ENCODE results near the gene WDFY2.

DNA sequence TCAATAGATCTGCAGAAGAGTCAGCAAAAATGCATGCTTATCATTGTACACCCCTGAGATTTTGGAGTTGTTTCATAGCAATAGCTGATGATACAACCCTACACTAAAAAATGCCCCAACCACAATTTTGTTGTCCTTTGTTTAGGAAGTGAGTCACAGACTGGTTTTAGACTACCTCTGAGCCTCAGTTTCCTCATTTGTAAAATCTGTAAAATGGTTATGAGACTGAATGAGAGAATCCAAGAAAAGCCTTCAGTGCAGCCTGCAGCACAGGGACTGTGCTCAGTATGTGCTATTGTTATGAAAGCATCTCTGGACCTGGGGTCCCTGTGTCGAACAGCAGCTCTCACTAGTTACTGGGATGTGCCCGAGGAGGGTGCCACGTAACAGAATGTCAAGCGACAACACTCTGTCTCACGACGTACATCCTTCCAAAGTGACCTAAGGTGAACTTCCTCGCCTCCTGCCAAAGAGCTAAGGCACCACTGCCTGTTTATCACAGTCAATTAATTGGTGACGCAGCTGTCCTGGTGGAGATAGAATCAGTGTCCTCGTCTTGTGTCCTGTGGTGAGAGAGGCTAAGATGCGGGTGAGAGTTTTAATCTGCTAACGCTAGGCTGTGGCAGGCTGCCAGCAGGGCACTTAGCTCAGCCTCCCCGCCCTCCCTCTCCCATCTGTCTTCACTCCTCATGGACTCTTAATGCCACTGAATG, 201.6 kb downstream of the WDFY2 start:
- TF ChIP-seq TARDBP (IDR thresholded peaks at IDR 0.05) (no peak), SP1 (IDR thresholded peaks at IDR 0.05) (no peak), SUZ12 (IDR thresholded peaks at IDR 0.05) (no peak), ELF4 (IDR thresholded peaks at IDR 0.05) (no peak), FOXM1 (IDR thresholded peaks at IDR 0.05; ENCODE audit: borderline replicate concordance) (no peak), ZNF384 (IDR thresholded peaks at IDR 0.05) (no peak), ARNT (IDR thresholded peaks at IDR 0.05) (no peak), FOXA1 (IDR thresholded peaks at IDR 0.05) (no peak), BHLHE40 (IDR thresholded peaks at IDR 0.05; ENCODE audit: borderline replicate concordance) (no peak), L3MBTL2 (conservative IDR thresholded peaks at IDR 0.05) (no peak)
- TF ChIP-seq, protein P1, sequence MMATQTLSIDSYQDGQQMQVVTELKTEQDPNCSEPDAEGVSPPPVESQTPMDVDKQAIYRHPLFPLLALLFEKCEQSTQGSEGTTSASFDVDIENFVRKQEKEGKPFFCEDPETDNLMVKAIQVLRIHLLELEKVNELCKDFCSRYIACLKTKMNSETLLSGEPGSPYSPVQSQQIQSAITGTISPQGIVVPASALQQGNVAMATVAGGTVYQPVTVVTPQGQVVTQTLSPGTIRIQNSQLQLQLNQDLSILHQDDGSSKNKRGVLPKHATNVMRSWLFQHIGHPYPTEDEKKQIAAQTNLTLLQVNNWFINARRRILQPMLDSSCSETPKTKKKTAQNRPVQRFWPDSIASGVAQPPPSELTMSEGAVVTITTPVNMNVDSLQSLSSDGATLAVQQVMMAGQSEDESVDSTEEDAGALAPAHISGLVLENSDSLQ (IDR thresholded peaks at IDR 0.05), result no peak
